Thoracic aorta (tissue), 2 donors: ENCODE results near the gene EDDM3A. TPM values are rescaled to one million over a fixed set of nuclear protein-coding genes. Genes with fewer than 3 reads are reported as not detected.
"Not testable (repeated sequence)": the region's sequence is repeated elsewhere in the genome, so short reads cannot be mapped to it uniquely, and the experiment has no call there.

ENCODE experiments used
- ATAC-seq: fragments of 150-250 bp; one replicate; pipeline ENCODE4 v1.8.0; 2017; ENCODE audit warnings: low read depth; ENCODE audit not compliant: insufficient number of reproducible peaks, low FRiP score
- DNase-seq: peaks from one replicate; pipeline ENCODE4 v3.0.0-alpha.2; 2020; ENCODE audit warnings: low spot score
- H3K27ac ChIP-seq, 2 donors: fragments of 200-600 bp; sonication (generic); 1 replicate in 1 of 2; 2 replicates in 1 of 2; pipeline ENCODE4 v1.5.1; 2016; ENCODE audit warnings: mild to moderate bottlenecking in 2 of 2, moderate library complexity in 2 of 2
- H3K27me3 ChIP-seq: fragments of 200-600 bp; sonication (generic); replicated peaks from 2 replicates; pipeline ENCODE4 v1.6.0; 2016; ENCODE audit warnings: mild to moderate bottlenecking; ENCODE audit not compliant: insufficient read depth
- H3K36me3 ChIP-seq: fragments of 200-600 bp; sonication (generic); one replicate; pipeline ENCODE4 v1.5.1; 2016
- H3K4me1 ChIP-seq, 2 donors: fragments of 200-600 bp; sonication (generic); 1 replicate in 1 of 2; 2 replicates in 1 of 2; pipeline versions ENCODE4 v1.5.1 to v1.6.0; 2016; ENCODE audit warnings: low read depth in 2 of 2, mild to moderate bottlenecking in 1 of 2; ENCODE audit not compliant: control insufficient read depth in 1 of 2
- H3K4me3 ChIP-seq: fragments of 200-600 bp; sonication (generic); 2 replicates; pipeline ENCODE4 v1.5.1; 2016; ENCODE audit warnings: mild to moderate bottlenecking
- H3K9me3 ChIP-seq: fragments of 200-600 bp; sonication (generic); 2 replicates; pipeline ENCODE4 v1.5.1; 2016
- CTCF ChIP-seq: fragments of 200-600 bp; sonication (generic); IDR thresholded peaks from one replicate; pipeline ENCODE4 v1.5.1; 2019; ENCODE audit warnings: antibody characterized with exemption
- total RNA-seq, 2 donors: library from RNA; depleted of rRNA; stranded (reverse); fragments of >200 nt; gene quantifications; one replicate each; pipeline versions ENCODE4 v1.1.0 to v1.2.3, GENCODE V29; 2016

The EDDM3A gene
- total RNA-seq, 2 donors from 2014 or later, result not detected

GRCh38 chr14:20754308-20754707 is 8.6 kb downstream of the EDDM3A start:
- no peaks in the 10 kb centered on the region for H3K36me3 ChIP-seq
- peaks cover 6% of the 10 kb centered on the region for H3K9me3 ChIP-seq
- TF ChIP-seq CTCF, result no peak
- no peak overlapping the region for H3K4me3 ChIP-seq
- ATAC-seq, result no peak
- DNase-seq, result no peak
- H3K27me3 ChIP-seq, result no peaks in the 10 kb centered on the region
- no peaks in the 10 kb centered on the region for H3K4me1 ChIP-seq
- no peak overlapping the region for H3K27ac ChIP-seq

GRCh38 chr14:20755037-20755436 is 9.3 kb downstream of the EDDM3A start:
- Histone ChIP-seq H3K9me3 (peaks cover 6% of the 10 kb centered on the region), H3K4me1 (no peaks in the 10 kb centered on the region), H3K36me3 (no peaks in the 10 kb centered on the region), H3K27me3 (no peaks in the 10 kb centered on the region), H3K4me3 (no peak overlapping the region), H3K27ac (no peak overlapping the region)
- no peak for TF ChIP-seq CTCF
- no peak for DNase-seq
- no peak for ATAC-seq

GRCh38 chr14:20757965-20758364 is 12.3 kb downstream of the EDDM3A start:
- no peaks in the 10 kb centered on the region for H3K4me1 ChIP-seq
- H3K36me3 ChIP-seq, result no peaks in the 10 kb centered on the region
- ATAC-seq (no peak), DNase-seq (no peak)
- no peak overlapping the region for H3K4me3 ChIP-seq
- no peaks in the 10 kb centered on the region for H3K27me3 ChIP-seq
- H3K9me3 ChIP-seq, result no peaks in the 10 kb centered on the region
- TF ChIP-seq CTCF, result no peak
- no peak overlapping the region for H3K27ac ChIP-seq

GRCh38 chr14:20759465-20759864 is 13.8 kb downstream of the EDDM3A start:
- H3K9me3 ChIP-seq, DNase-seq, ATAC-seq, H3K4me3 ChIP-seq, H3K27ac ChIP-seq, H3K4me1 ChIP-seq, H3K27me3 ChIP-seq, H3K36me3 ChIP-seq: not testable (repeated sequence)

- Histone ChIP-seq H3K36me3 (no peaks in the 10 kb centered on the region), H3K9me3 (no peaks in the 10 kb centered on the region), H3K27ac (no peak overlapping the region), H3K27me3 (no peaks in the 10 kb centered on the region), H3K4me3 (no peak overlapping the region), H3K4me1 (no peaks in the 10 kb centered on the region)
- no peak for DNase-seq
- no peak for ATAC-seq
- TF ChIP-seq CTCF, result no peak
These were observed 15.3 kb downstream of the EDDM3A start for GRCh38 chr14:20760950-20761349.

GRCh38 chr14:20768593-20768892 is 22.9 kb downstream of the EDDM3A start:
- no peaks in the 10 kb centered on the region for H3K9me3 ChIP-seq
- H3K4me1 ChIP-seq, result no peaks in the 10 kb centered on the region
- ATAC-seq, result no peak
- H3K27ac ChIP-seq, result no peak overlapping the region
- no peak for DNase-seq
- TF ChIP-seq CTCF, result no peak
- H3K27me3 ChIP-seq, result no peaks in the 10 kb centered on the region
- H3K36me3 ChIP-seq, result no peaks in the 10 kb centered on the region
- H3K4me3 ChIP-seq, result no peak overlapping the region
